Measurements from ENCODE around the gene MRPL4.

DNA sequence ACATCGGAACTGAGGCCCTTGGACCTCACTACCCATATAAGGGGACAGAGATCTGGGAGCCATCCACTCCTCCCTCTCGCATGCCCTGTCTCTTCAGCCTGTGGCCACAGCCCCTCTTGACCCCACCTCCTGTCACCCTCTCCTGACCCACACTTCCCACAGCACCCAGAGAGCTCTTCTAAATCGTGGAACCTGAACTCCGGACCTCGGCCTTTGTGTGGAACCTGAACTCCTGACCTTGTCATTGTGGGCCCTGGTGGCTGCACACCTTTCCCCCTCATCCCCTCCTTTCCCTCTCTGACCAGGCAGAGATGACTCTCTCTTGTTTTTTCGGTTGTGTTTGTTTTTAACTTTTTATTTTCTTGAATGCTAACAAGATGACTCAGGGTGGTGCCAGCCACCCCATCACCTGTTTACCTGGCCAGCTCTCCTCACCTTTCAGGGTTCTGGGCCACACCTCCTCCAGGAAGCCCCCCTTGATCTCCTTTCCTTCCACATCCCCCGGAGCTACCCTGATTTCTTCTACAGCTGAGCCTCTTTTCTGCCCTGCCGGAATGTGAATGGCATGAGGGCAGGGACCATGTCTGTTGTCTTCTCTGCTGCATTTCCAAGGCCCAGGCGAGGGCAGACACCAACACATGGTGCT is 5.1 kb downstream of the MRPL4 start:
- TF ChIP-seq POLR2A (IDR thresholded peaks at IDR 0.05) = no peak
- no peak for TF ChIP-seq EP300 (IDR thresholded peaks at IDR 0.05; ENCODE audit: low read depth)
- TF ChIP-seq, protein P1, sequence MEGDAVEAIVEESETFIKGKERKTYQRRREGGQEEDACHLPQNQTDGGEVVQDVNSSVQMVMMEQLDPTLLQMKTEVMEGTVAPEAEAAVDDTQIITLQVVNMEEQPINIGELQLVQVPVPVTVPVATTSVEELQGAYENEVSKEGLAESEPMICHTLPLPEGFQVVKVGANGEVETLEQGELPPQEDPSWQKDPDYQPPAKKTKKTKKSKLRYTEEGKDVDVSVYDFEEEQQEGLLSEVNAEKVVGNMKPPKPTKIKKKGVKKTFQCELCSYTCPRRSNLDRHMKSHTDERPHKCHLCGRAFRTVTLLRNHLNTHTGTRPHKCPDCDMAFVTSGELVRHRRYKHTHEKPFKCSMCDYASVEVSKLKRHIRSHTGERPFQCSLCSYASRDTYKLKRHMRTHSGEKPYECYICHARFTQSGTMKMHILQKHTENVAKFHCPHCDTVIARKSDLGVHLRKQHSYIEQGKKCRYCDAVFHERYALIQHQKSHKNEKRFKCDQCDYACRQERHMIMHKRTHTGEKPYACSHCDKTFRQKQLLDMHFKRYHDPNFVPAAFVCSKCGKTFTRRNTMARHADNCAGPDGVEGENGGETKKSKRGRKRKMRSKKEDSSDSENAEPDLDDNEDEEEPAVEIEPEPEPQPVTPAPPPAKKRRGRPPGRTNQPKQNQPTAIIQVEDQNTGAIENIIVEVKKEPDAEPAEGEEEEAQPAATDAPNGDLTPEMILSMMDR (IDR thresholded peaks at IDR 0.05) = no peak
- TF ChIP-seq POLR2AphosphoS5 (IDR thresholded peaks at IDR 0.05) = no peak
